Skeletal muscle cell (primary cell): Measurements from ENCODE around the gene SP5.

Experiments
- DNase-seq: peaks from one replicate; pipeline ENCODE4 v3.0.0-alpha.2; 2010; ENCODE audit warnings: low read depth
- H3K4me3 ChIP-seq: 2 replicates; pipeline ENCODE4 v1.5.1; 2011; ENCODE audit warnings: low read depth, mild to moderate bottlenecking, control low read depth, low read length, moderate library complexity

Gene SP5

GRCh38 chr2:170707821-170708795, 7.0 kb upstream of the SP5 start:
- DNase-seq = no peak
- H3K4me3 ChIP-seq = no peak overlapping the region

DNA sequence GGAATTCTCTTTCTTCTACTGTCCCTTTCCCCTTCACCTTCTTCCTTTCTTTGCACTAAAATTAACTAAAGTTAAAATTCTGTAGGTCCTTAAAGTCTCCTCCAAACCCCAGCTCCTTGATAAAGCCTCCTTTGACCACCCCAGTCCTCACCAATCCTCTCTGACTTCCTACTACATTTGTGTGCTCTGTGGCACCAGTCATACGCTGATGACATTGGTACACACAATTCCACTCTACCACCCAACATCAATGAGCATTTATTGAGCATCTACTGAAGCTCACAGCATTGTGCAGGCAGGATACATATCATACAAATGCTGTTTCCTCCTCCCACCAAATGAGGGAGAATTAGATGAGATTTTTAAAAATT, 4.5 kb upstream of the SP5 start:
- no peak for DNase-seq
- H3K4me3 ChIP-seq = no peak overlapping the region

DNA sequence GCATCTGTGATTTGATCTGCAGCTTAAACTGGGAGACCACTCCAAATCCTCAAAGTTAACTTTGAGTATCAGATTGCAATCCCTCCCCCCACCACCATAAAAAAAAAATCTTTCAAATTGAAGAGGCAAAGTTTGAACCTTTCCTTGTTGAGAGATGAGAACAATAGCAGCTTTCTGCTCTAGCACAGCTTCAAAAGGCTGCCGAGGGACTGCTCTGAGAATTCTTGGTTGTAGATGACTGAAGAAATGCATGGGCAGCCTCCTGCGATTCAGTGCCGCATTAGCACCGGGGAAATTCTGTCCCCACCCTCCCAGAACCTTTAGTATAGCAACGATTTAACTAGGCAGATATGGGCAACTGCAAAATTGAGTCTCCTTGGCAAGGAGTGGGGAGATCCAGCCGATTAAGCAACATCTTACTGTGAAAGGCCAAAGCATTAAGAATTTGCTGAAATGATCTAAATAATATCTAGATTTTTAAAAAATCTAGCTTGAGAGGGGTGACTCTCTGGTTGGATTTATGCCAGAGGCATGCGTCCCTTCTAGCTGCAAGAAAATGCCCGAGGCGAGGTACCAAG, 3.9 kb upstream of the SP5 start:
- no peak for DNase-seq
- H3K4me3 ChIP-seq = no peak overlapping the region

DNA sequence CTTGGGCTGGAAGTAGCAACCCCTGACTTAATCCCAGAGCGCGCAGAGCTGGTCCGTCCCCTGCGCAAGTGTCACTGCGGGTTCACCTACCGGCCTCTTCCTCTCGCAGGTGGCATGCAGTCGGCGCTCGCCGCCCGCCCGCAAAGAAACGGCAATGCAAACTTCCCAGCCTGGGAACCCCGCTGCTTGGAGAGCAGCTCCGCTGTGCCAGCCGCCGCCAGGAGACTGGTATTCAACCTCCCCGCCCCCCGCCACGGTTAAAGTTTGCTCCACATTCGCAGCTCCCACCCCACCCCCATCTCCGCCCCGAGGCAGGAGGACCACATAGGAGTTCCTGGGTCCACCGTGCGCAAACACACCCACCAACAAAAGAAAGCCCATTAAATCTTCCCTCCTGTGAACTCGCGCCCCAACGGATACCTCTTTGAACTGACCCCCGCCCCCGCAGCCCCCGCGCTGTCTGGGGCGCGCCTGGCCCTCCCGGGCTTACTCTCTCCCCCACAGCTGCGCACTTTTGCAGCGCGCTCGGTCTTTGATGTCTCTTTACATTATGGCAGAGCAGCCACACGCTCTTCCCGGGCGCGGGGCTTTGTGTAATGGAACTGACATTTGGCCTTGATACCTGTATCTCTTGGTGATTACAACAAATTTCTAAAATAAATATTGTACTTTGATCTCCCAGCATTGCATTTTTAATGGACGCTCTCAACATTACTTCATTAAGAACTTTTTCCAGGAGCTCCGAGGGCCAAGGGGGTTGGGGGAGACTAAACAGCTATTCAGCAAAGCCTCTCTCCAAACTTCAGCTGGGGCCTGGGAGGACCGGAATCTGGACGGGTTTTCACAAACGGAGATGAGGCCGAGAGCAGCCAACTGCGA, 3.1 kb upstream of the SP5 start:
- no peak for DNase-seq
- H3K4me3 ChIP-seq = no peak overlapping the region

- DNase-seq = no peak
- H3K4me3 ChIP-seq = no peak overlapping the region
Observed at GRCh38 chr2:170712653-170713542, 2.2 kb upstream of the SP5 start.

GRCh38 chr2:170713543-170714380, 1.4 kb upstream of the SP5 start:
- no peak for DNase-seq

DNA sequence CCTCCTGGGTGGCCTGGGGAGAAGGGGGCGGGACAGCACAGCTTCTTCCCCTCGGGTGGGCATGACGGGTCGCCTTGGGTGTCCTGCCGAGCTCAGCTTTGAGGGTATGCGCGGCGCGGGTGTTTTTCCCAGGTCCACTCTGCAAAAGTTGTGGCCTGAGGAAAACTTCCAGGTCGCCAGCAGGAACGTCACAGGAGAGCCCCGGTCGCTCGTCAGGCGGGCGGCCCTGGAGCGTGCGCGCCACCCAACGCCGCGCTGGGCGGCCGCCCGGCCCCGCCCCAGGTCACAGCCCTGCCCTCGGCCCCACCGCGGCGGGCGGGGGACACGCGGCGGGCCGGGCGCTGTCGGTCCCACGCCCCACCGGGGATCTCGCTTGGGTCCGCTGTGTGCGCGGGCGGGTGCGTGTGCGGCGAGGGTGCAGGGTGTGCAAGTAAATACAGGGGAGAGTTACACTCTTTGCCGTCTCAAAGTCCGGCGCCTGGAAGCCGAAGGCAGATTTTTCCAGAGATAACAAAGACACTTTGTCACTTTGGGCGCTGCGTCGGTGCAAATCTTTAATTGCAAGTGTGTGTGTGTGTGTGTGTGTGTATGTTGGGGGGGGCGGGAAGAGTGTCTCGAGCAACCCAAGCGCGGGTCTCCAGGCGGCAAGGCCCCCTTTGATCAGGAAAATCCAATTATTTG, 616 bp upstream of the SP5 start:
- H3K4me3 ChIP-seq = peak overlapping the region; percentile 39
- no peak for DNase-seq

More at GRCh38 chr2:170713543-170714380, 1.4 kb upstream of the SP5 start:
- peak overlapping the region; percentile 39 for H3K4me3 ChIP-seq

- no peak overlapping the region for H3K4me3 ChIP-seq
Observed at GRCh38 chr2:170715932-170716777, 1.0 kb downstream of the SP5 start.

GRCh38 chr2:170716851-170717598, 1.9 kb downstream of the SP5 start:
- DNase-seq = no peak

More at GRCh38 chr2:170715932-170716777, 1.0 kb downstream of the SP5 start:
- DNase-seq = no peak

GRCh38 chr2:170717599-170717963, 2.4 kb downstream of the SP5 start:
- no peak for DNase-seq
- no peak overlapping the region for H3K4me3 ChIP-seq

More at GRCh38 chr2:170716851-170717598, 1.9 kb downstream of the SP5 start:
- H3K4me3 ChIP-seq = no peak overlapping the region

DNA sequence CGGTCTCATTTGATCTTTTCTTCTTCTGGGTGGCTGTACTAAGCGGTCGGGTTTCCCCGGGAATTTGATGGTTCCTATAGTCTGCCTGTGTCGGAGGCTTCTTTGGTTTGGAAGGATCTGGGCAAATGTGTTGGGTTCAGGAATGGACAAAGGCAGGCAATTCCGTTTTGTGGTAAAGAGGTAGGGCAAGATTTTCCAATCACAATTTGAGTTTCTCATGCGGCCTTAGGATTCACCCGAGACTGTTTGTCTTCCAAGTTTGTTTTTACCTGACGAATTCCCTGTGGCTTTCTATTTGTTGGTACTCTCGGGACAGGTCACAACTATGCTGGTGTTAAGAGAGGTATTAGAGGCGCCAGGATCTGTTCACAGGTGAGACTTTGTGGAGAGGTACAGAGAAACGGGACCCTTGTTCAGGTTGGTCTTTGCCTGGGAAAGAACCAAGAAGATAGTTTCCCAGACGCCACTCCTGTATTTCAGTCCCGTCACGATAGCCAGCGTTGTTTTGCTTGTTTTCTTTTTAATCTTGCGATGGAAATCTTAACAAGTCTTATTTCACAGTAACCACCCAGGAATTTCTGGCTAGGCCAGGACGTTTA, 3.0 kb downstream of the SP5 start:
- no peak overlapping the region for H3K4me3 ChIP-seq
- no peak for DNase-seq

GRCh38 chr2:170719810-170720209, 4.7 kb downstream of the SP5 start:
- no peak for DNase-seq
- H3K4me3 ChIP-seq = no peak overlapping the region

DNA sequence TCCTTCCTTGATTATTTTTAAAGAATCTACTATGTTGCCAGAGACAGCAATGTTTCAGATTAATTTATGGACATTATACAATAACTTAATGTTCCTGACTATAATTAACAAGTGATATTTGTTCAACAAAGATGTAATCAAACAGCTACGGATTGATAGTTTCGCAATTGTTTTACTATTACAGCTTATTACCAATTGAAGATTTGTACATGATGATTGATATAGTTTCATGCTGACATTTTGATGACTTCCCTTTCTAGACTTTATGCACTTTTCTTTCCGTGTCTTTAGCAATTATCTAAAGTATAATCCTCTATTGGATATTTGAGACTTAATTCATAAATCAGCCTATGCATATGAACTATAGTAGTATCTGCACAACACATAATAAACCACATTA, 6.5 kb downstream of the SP5 start:
- no peak for DNase-seq
- no peak overlapping the region for H3K4me3 ChIP-seq

- no peak for DNase-seq
- no peak overlapping the region for H3K4me3 ChIP-seq
Observed at GRCh38 chr2:170722301-170722700, 7.2 kb downstream of the SP5 start.

GRCh38 chr2:170723446-170723958, 8.4 kb downstream of the SP5 start:
- no peak for DNase-seq

More at GRCh38 chr2:170723446-170723958, 8.4 kb downstream of the SP5 start:
- no peak overlapping the region for H3K4me3 ChIP-seq
